HCT116 (cell line): ENCODE measurements around the gene SPTLC3. TPM values are rescaled to one million over a fixed set of nuclear protein-coding genes. Genes with fewer than 3 reads are reported as not detected.

ENCODE experiments used
- ATAC-seq: fragments of 200-7000 bp; cut with Tn5 transposase; 2 replicates; pipeline ENCODE4 v1.9.1; 2020; ENCODE audit warnings: mild to moderate bottlenecking, moderate library complexity
- BruUV-seq: library from RNA; stranded (reverse); fragments of 400-500 nt; replicated peaks from 2 replicates; lab custom pipeline; 2021; lab: Mats Ljungman, UMichigan
- CTCF ChIA-PET: fragments of 300-600 bp; sonication (Branson Sonifier 250); formaldehyde crosslinking; loops from one replicate; lab custom pipeline; 2021; ENCODE audit warnings: antibody characterized with exemption; lab: Charles Lee
- POLR2A ChIA-PET: fragments of 300-600, 350-600 bp; sonication (Branson Sonifier 250); formaldehyde crosslinking; loops from one replicate; lab custom pipeline; 2021; ENCODE audit warnings: antibody characterized with exemption; lab: Charles Lee
- RAD21 ChIA-PET, 2 experiments: fragments of 300-600 bp; sonication (Branson Sonifier 250); formaldehyde crosslinking; loops; one replicate each; lab custom pipeline; 2023; ENCODE audit warnings: low total read pairs in 2 of 2; ENCODE audit not compliant: uncharacterized antibody in 2 of 2, unreplicated experiment in 2 of 2, low non-redundant PET in 1 of 2; lab: Charles Lee
- DNase-seq: peaks from one replicate; pipeline ENCODE4 v3.0.0-alpha.2; 2010; ENCODE audit warnings: low read depth, low spot score
- H2AFZ ChIP-seq: fragments of 200-600 bp; shearing (Covaris generic), sonication (generic); 2 replicates; pipeline ENCODE4 v1.6.1; 2017; ENCODE audit warnings: low read depth, mixed run types, mixed read lengths, antibody characterized with exemption, low read length; ENCODE audit not compliant: poor library complexity, severe bottlenecking
- H3K27ac ChIP-seq: 2 replicates; pipeline ENCODE4 v1.5.1; 2012; ENCODE audit warnings: low read depth, low read length
- H3K27me3 ChIP-seq: fragments of 200-600 bp; sonication (generic); 2 replicates; pipeline ENCODE4 v1.6.1; 2016; ENCODE audit warnings: mixed run types, low read length, mixed read lengths; ENCODE audit not compliant: insufficient read depth
- H3K36me3 ChIP-seq, 2 experiments: fragments of 200-500 bp in 1 of 2; fragments of 200-600 bp in 1 of 2; sonication (Bioruptor generic) in 1 of 2; sonication (generic) in 1 of 2; 2 replicates each; pipeline versions ENCODE4 v1.5.1 to v1.6.1; 2014 to 2016; ENCODE audit warnings: low read length in 2 of 2, inconsistent platforms in 1 of 2, mixed read lengths in 1 of 2, mixed run types in 1 of 2; ENCODE audit not compliant: insufficient read depth in 2 of 2, control insufficient read depth in 1 of 2
- H3K4me1 ChIP-seq, 2 experiments: fragments of 200-600 bp in 1 of 2; sonication (generic) in 1 of 2; 2 replicates each; pipeline versions ENCODE4 v1.5.1 to v1.6.1; 2012 to 2017; ENCODE audit warnings: low read length in 2 of 2, inconsistent platforms in 1 of 2, mild to moderate bottlenecking in 1 of 2, mixed read lengths in 1 of 2, mixed run types in 1 of 2, moderate library complexity in 1 of 2; ENCODE audit not compliant: insufficient read depth in 2 of 2, control insufficient read depth in 1 of 2
- H3K4me2 ChIP-seq: fragments of 200-600 bp; sonication (generic); 2 replicates; pipeline ENCODE4 v1.6.1; 2017; ENCODE audit warnings: mixed run types, low read length, mixed read lengths
- H3K4me3 ChIP-seq, 2 experiments: fragments of 200-600 bp in 1 of 2; sonication (generic) in 1 of 2; replicated peaks in 1 of 2; 2 replicates each; pipeline ENCODE4 v1.5.1; 2011 to 2016; ENCODE audit warnings: low read length in 2 of 2, control low read depth in 1 of 2, low read depth in 1 of 2, mild to moderate bottlenecking in 1 of 2, mixed read lengths in 1 of 2, mixed run types in 1 of 2
- H3K79me2 ChIP-seq: fragments of 200-600 bp; sonication (generic); 2 replicates; pipeline ENCODE4 v1.6.1; 2017; ENCODE audit warnings: mild to moderate bottlenecking, mixed run types, low read length, moderate library complexity, mixed read lengths; ENCODE audit not compliant: insufficient read depth
- H3K9ac ChIP-seq: fragments of 200-600 bp; sonication (generic); 2 replicates; pipeline ENCODE4 v1.6.1; 2016; ENCODE audit warnings: low read length, mixed read lengths
- H3K9me2 ChIP-seq: fragments of 200-600 bp; sonication (generic), shearing (Covaris generic); 2 replicates; pipeline ENCODE4 v1.6.1; 2017; ENCODE audit warnings: mixed run types, mild to moderate bottlenecking, moderate library complexity; ENCODE audit not compliant: insufficient read depth
- H3K9me3 ChIP-seq, 2 experiments: fragments of 200-500 bp in 1 of 2; fragments of 200-600 bp in 1 of 2; sonication (Bioruptor generic) in 1 of 2; sonication (generic) in 1 of 2; 2 replicates each; pipeline ENCODE4 v1.6.1; 2014 to 2017; ENCODE audit warnings: low read length in 2 of 2, mixed read lengths in 2 of 2, inconsistent platforms in 1 of 2, low read depth in 1 of 2, mild to moderate bottlenecking in 1 of 2, mixed run types in 1 of 2, moderate library complexity in 1 of 2; ENCODE audit not compliant: control insufficient read depth in 1 of 2, insufficient read depth in 1 of 2
- H4K20me1 ChIP-seq: fragments of 200-600 bp; sonication (generic), shearing (Covaris generic); 2 replicates; pipeline ENCODE4 v1.6.1; 2017; ENCODE audit warnings: mixed run types, mild to moderate bottlenecking, moderate library complexity; ENCODE audit not compliant: insufficient read depth
- CBX3 ChIP-seq: IDR thresholded peaks from 2 replicates; pipeline ENCODE4 v1.6.1; 2012; ENCODE audit warnings: low read depth
- FOSL1 ChIP-seq: IDR thresholded peaks from 2 replicates; pipeline ENCODE4 v1.6.1; 2012; ENCODE audit warnings: low read depth
- JUND ChIP-seq: IDR thresholded peaks from 2 replicates; pipeline ENCODE4 v1.6.1; 2012
- POLR2A ChIP-seq: IDR thresholded peaks from 2 replicates; pipeline ENCODE4 v1.7.0; 2011; ENCODE audit warnings: borderline replicate concordance; ENCODE audit not compliant: insufficient read depth, insufficient read length; ENCODE audit errors: extremely low read depth
- POLR2AphosphoS5 ChIP-seq: IDR thresholded peaks from 2 replicates; pipeline ENCODE4 v1.6.1; 2011; ENCODE audit warnings: mild to moderate bottlenecking, low read depth, low read length, moderate library complexity
- SRF ChIP-seq: IDR thresholded peaks from 2 replicates; pipeline ENCODE4 v1.6.1; 2012; ENCODE audit warnings: low read depth
- YY1 ChIP-seq: IDR thresholded peaks from 2 replicates; pipeline ENCODE4 v1.6.1; 2011; ENCODE audit warnings: low read length, low read depth, moderate library complexity, mild to moderate bottlenecking; ENCODE audit not compliant: insufficient replicate concordance; ENCODE audit errors: extremely low read depth
- ZFX ChIP-seq: fragments of 450-650 bp; IDR thresholded peaks from 2 replicates; pipeline ENCODE4 v1.6.1; 2017
- ZNF274 ChIP-seq: fragments of 200-500 bp; sonication (Bioruptor generic); IDR thresholded peaks from 2 replicates; pipeline ENCODE4 v1.6.1; 2014; ENCODE audit warnings: mild to moderate bottlenecking, low read depth, low read length, inconsistent platforms
- intact Hi-C: fragments of 100-400 bp; cut with micrococcal nuclease; formaldehyde crosslinking; loops from 2 replicates; pipeline ENCODE4 v1.10.0; 2022
- total RNA-seq: library from RNA; stranded (reverse); gene quantifications from one replicate; pipeline ENCODE4 v1.2.1, GENCODE V29; 2021; ENCODE audit not compliant: unreplicated experiment
- TF ChIP-seq, protein P1 (sequence below): IDR thresholded peaks from 2 replicates; pipeline ENCODE4 v1.6.1; 2011; ENCODE audit warnings: mild to moderate bottlenecking, low read length, moderate library complexity; ENCODE audit not compliant: insufficient replicate concordance; ENCODE audit errors: extremely low read depth
- TF ChIP-seq, protein P2 (sequence below): IDR thresholded peaks from 2 replicates; pipeline ENCODE4 v1.6.1; 2012

The SPTLC3 gene
- total RNA-seq, 1 experiment from 2014 or later: not detected

DNA sequence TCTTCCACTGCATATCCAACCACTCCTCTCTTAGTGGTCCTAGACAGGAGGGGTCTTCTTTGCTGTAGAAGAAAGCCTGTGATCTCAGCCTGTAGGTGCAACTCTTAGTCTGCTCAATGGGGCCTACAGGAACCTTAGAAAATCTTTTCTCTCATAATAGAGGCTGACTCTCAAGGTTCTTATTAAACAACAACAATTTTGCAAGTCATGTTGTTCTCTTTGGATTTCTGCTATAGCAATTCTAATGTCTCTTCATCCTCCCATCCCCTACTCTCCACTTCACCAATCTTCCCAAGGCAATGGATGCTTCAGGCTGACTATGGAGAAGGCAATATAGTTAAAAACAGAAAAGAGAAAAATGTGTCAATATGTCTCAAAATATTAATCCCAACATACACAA, 40.8 kb upstream of the SPTLC3 start (continued):
- TF ChIP-seq CBX3: no peak
- TF ChIP-seq YY1: no peak
- TF ChIP-seq, protein P1, sequence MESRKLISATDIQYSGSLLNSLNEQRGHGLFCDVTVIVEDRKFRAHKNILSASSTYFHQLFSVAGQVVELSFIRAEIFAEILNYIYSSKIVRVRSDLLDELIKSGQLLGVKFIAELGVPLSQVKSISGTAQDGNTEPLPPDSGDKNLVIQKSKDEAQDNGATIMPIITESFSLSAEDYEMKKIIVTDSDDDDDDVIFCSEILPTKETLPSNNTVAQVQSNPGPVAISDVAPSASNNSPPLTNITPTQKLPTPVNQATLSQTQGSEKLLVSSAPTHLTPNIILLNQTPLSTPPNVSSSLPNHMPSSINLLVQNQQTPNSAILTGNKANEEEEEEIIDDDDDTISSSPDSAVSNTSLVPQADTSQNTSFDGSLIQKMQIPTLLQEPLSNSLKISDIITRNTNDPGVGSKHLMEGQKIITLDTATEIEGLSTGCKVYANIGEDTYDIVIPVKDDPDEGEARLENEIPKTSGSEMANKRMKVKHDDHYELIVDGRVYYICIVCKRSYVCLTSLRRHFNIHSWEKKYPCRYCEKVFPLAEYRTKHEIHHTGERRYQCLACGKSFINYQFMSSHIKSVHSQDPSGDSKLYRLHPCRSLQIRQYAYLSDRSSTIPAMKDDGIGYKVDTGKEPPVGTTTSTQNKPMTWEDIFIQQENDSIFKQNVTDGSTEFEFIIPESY: no peak
- TF ChIP-seq, all 23 proteins: peak for 0

DNA sequence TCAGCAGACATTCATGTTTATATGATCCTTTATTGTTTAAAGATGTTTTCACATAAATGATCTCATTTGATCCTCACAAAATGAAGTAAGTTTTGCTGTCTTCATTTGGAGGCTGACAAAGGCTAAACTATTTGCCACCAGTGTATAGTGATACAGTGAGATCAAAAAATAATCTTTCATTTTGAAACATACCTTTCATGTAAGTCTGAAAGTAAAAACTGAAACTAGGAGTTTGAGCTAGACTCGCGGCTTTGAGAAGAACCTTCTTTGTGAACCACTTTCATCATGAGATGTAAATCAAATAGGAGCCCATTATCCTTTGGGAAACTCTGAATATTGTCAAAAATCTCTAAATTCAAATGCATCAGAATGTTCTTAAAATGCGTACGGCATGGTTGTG, 40.3 kb upstream of the SPTLC3 start:
- Histone ChIP-seq H3K36me3 (no peaks in the 10 kb centered on the region), H3K4me3 (no peak overlapping the region), H3K9me3 (no peaks in the 10 kb centered on the region), H3K79me2 (no peaks in the 10 kb centered on the region), H3K9ac (no peak overlapping the region), H3K9me2 (no peaks in the 10 kb centered on the region), H3K27ac (no peak overlapping the region), H3K4me1 (no peaks in the 10 kb centered on the region), H4K20me1 (no peaks in the 10 kb centered on the region), H2AFZ (no peak overlapping the region), H3K27me3 (no peaks in the 10 kb centered on the region), H3K4me2 (no peak overlapping the region)
- CTCF ChIA-PET: no interaction called here
- TF ChIP-seq POLR2AphosphoS5: no peak
- TF ChIP-seq, protein P2, sequence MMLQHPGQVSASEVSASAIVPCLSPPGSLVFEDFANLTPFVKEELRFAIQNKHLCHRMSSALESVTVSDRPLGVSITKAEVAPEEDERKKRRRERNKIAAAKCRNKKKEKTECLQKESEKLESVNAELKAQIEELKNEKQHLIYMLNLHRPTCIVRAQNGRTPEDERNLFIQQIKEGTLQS: no peak
- TF ChIP-seq ZFX: no peak
- TF ChIP-seq CBX3: no peak
- TF ChIP-seq JUND: no peak
- TF ChIP-seq FOSL1: no peak
- TF ChIP-seq POLR2A: no peak
- TF ChIP-seq YY1: no peak
- no peak for TF ChIP-seq ZNF274
- no peak for TF ChIP-seq SRF
- no TSS peak for BruUV-seq
- intact Hi-C loops: no loop called here
- no peak for DNase-seq
- RAD21 ChIA-PET: no interaction called here
- POLR2A ChIA-PET: no interaction called here
- ATAC-seq: no peak
